GM23338 (cell line): ENCODE data around the gene EFS. TPM values are rescaled to one million over a fixed set of nuclear protein-coding genes. Genes with fewer than 3 reads are reported as not detected.

Source experiments
- ATAC-seq: fragments of 200-7000 bp; cut with Tn5 transposase; 3 replicates; pipeline ENCODE4 v1.9.1; 2020
- DNase-seq: peaks from one replicate; pipeline ENCODE4 v3.0.0-alpha.2; 2015; ENCODE audit warnings: low spot score
- H2AFZ ChIP-seq: fragments of 200-600 bp; sonication (generic); 2 replicates; pipeline ENCODE4 v1.8.0; 2016; ENCODE audit warnings: antibody characterized with exemption, mild to moderate bottlenecking, moderate library complexity
- H3F3A ChIP-seq: fragments of 200-600 bp; sonication (generic); replicated peaks from 2 replicates; pipeline ENCODE4 v1.8.0; 2017; ENCODE audit warnings: antibody characterized with exemption, mixed run types, low read depth
- H3K27ac ChIP-seq: fragments of 200-600 bp; sonication (generic); 2 replicates; pipeline ENCODE4 v1.6.1; 2016; ENCODE audit warnings: low read depth
- H3K27me3 ChIP-seq: fragments of 200-600 bp; sonication (generic); 2 replicates; pipeline ENCODE4 v1.8.0; 2016; ENCODE audit warnings: mild to moderate bottlenecking, mixed run types, moderate library complexity; ENCODE audit not compliant: insufficient read depth
- H3K36me3 ChIP-seq: fragments of 200-600 bp; sonication (generic); 2 replicates; pipeline ENCODE4 v1.8.0; 2016; ENCODE audit warnings: mild to moderate bottlenecking; ENCODE audit not compliant: insufficient read depth
- H3K4me1 ChIP-seq: fragments of 200-600 bp; sonication (generic); 2 replicates; pipeline ENCODE4 v1.8.0; 2016; ENCODE audit warnings: mild to moderate bottlenecking, moderate library complexity; ENCODE audit not compliant: insufficient read depth
- H3K4me2 ChIP-seq: fragments of 200-600 bp; sonication (generic); 2 replicates; pipeline ENCODE4 v1.7.1; 2017; ENCODE audit warnings: mixed run types
- H3K4me3 ChIP-seq: fragments of 200-600 bp; sonication (generic); 2 replicates; pipeline ENCODE4 v1.6.1; 2016; ENCODE audit warnings: mixed run types
- H3K79me2 ChIP-seq: fragments of 200-600 bp; sonication (generic); replicated peaks from 2 replicates; pipeline ENCODE4 v1.8.0; 2017; ENCODE audit warnings: mild to moderate bottlenecking; ENCODE audit not compliant: insufficient read depth
- H3K9me2 ChIP-seq: fragments of 200-600 bp; sonication (generic); 2 replicates; pipeline ENCODE4 v1.8.0; 2017; ENCODE audit not compliant: insufficient read depth
- H4K20me1 ChIP-seq: fragments of 200-600 bp; sonication (generic); replicated peaks from 2 replicates; pipeline ENCODE4 v1.8.0; 2017; ENCODE audit warnings: mild to moderate bottlenecking; ENCODE audit not compliant: insufficient read depth
- H3K27ac Mint-ChIP-seq: 2 replicates; pipeline ENCODE4 v1.8.0; 2020; ENCODE audit warnings: inconsistent platforms, mild to moderate bottlenecking, moderate library complexity, mixed read lengths
- H3K27me3 Mint-ChIP-seq: 3 replicates; pipeline ENCODE4 v1.8.0; 2022; ENCODE audit warnings: low read depth, mild to moderate bottlenecking, moderate library complexity, mixed read lengths, inconsistent platforms; ENCODE audit not compliant: insufficient read depth, poor library complexity
- H3K36me3 Mint-ChIP-seq: 3 replicates; pipeline ENCODE4 v1.8.0; 2021; ENCODE audit warnings: low read depth, mild to moderate bottlenecking, inconsistent platforms, moderate library complexity, mixed read lengths
- H3K4me1 Mint-ChIP-seq: 3 replicates; pipeline ENCODE4 v1.8.0; 2020; ENCODE audit warnings: mild to moderate bottlenecking, inconsistent platforms, mixed read lengths
- H3K4me3 Mint-ChIP-seq: 3 replicates; pipeline ENCODE4 v1.8.0; 2021; ENCODE audit warnings: moderate library complexity, mild to moderate bottlenecking, inconsistent platforms, mixed read lengths
- H3K9me3 Mint-ChIP-seq: 3 replicates; pipeline ENCODE4 v1.8.0; 2020; ENCODE audit warnings: moderate library complexity, mild to moderate bottlenecking, inconsistent platforms, mixed read lengths
- CREB1 ChIP-seq: fragments of 250-450 bp; sonication (Bioruptor Pico); IDR thresholded peaks from 2 replicates; pipeline ENCODE4 v1.5.0; 2020; ENCODE audit warnings: low read depth, mild to moderate bottlenecking, moderate library complexity
- EZH2 ChIP-seq: fragments of 200-600 bp; sonication (generic); IDR thresholded peaks from one replicate; pipeline ENCODE4 v1.8.0; 2017; ENCODE audit warnings: antibody characterized with exemption, mild to moderate bottlenecking, low read depth; ENCODE audit not compliant: unreplicated experiment
- EZH2phosphoT487 ChIP-seq: fragments of 200-600 bp; sonication (generic); IDR thresholded peaks from one replicate; pipeline ENCODE4 v1.8.1; 2018; ENCODE audit warnings: antibody characterized with exemption; ENCODE audit not compliant: unreplicated experiment
- JUNB ChIP-seq: IDR thresholded peaks from one replicate; pipeline ENCODE4 v1.6.1; 2016; ENCODE audit warnings: antibody characterized with exemption; ENCODE audit not compliant: unreplicated experiment
- NANOG ChIP-seq: IDR thresholded peaks from 2 replicates; pipeline ENCODE4 v1.6.1; 2016; ENCODE audit warnings: antibody characterized with exemption, borderline replicate concordance
- POLR2AphosphoS5 ChIP-seq: IDR thresholded peaks from 2 replicates; pipeline ENCODE4 v1.6.1; 2016; ENCODE audit warnings: antibody characterized with exemption, low read depth
- STAT1 ChIP-seq: IDR thresholded peaks from one replicate; pipeline ENCODE4 v1.6.1; 2016; ENCODE audit warnings: antibody characterized with exemption; ENCODE audit not compliant: unreplicated experiment
- ZNF114 ChIP-seq: fragments of 250-450 bp; sonication (Bioruptor Pico); IDR thresholded peaks from 2 replicates; pipeline ENCODE4 v1.5.0; 2020; ENCODE audit warnings: mild to moderate bottlenecking, moderate library complexity
- ZNF331 ChIP-seq: fragments of 250-450 bp; sonication (Bioruptor Pico); IDR thresholded peaks from 2 replicates; pipeline ENCODE4 v1.5.0; 2020; ENCODE audit warnings: low read depth, mild to moderate bottlenecking, moderate library complexity
- polyA plus RNA-seq: library from polyadenylated mRNA; unstranded; fragments of >200 nt; fragmentation: Nextera tagmentation; extraction: Ambion mirVana; gene quantifications from 2 replicates; pipeline ENCODE4 v1.2.1, GENCODE V29; 2016
- total RNA-seq: library from RNA; depleted of rRNA; stranded (reverse); fragments of >200 nt; shearing (Covaris generic); gene quantifications from 2 replicates; pipeline ENCODE4 v1.2.3, GENCODE V29; 2014
- TF ChIP-seq, protein P1 (sequence below): IDR thresholded peaks from 2 replicates; pipeline ENCODE4 v1.6.1; 2016; ENCODE audit warnings: antibody characterized with exemption
- TF ChIP-seq, protein P2 (sequence below): IDR thresholded peaks from one replicate; pipeline ENCODE4 v1.6.1; 2018; ENCODE audit warnings: antibody characterized with exemption; ENCODE audit not compliant: unreplicated experiment
- TF ChIP-seq, protein P3 (sequence below), 2 experiments: fragments of 200-600 bp in 1 of 2; sonication (generic) in 1 of 2; conservative IDR thresholded peaks; 2 replicates each; pipeline versions ENCODE4 v1.5.1 to v1.6.1; 2016 to 2017; ENCODE audit warnings: antibody characterized with exemption in 2 of 2, low read depth in 2 of 2, mild to moderate bottlenecking in 2 of 2, moderate library complexity in 1 of 2
- TF ChIP-seq, protein P4 (sequence below): fragments of 250-450 bp; sonication (Bioruptor Pico); IDR thresholded peaks from 2 replicates; pipeline ENCODE4 v1.5.0; 2020; ENCODE audit warnings: mild to moderate bottlenecking, moderate library complexity

The EFS gene
- total and polyA plus RNA-seq, 2 experiments from 2014 or later = 5.1 to 18.9 TPM

DNA sequence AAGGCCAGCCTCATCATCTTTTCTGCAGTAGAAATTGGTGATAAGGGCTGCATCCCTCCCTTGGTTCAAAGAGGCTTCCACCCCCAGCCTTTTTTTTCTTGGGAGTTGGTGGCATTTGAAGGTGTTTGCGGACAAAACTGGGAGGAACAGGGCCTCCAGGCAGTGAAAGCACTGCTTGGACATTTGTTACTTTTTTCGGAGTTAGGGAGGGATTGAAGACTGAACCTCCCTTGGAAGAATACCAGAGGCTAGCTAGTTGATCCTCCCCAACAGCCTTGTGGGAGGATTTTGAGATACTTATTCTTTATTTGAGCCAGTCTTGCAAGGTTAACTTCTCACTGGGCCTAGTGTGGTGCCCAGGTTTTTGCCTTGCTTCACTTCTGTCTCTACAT lies 40.5 kb downstream of the EFS start:
- Histone ChIP-seq H2AFZ (no peak overlapping the region), H3K27me3 (no peaks in the 10 kb centered on the region), H3K4me2 (no peak overlapping the region), H3K9me2 (peaks cover 7% of the 10 kb centered on the region; the same call in 1 of the 2 replicates), H3K36me3 (peaks cover 28% of the 10 kb centered on the region), H3F3A (peaks cover 41% of the 10 kb centered on the region), H3K79me2 (peaks cover 21% of the 10 kb centered on the region), H4K20me1 (peaks cover 9% of the 10 kb centered on the region; the same call in 1 of the 2 replicates), H3K4me1 (peaks cover 10% of the 10 kb centered on the region), H3K27ac (peak overlapping the region; percentile 28; the same call in 1 of the 2 replicates), H3K4me3 (no peak overlapping the region)
- H3K27me3 Mint-ChIP-seq = peaks cover 11% of the 10 kb centered on the region
- H3K4me3 Mint-ChIP-seq = no peak overlapping the region
- peaks cover 26% of the 10 kb centered on the region for H3K4me1 Mint-ChIP-seq
- peaks cover 45% of the 10 kb centered on the region for H3K36me3 Mint-ChIP-seq
- no peaks in the 10 kb centered on the region for H3K9me3 Mint-ChIP-seq
- DNase-seq = no peak
- no peak overlapping the region; the same call in 1 of the 2 replicates for H3K27ac Mint-ChIP-seq
- no peak for ATAC-seq
- TF ChIP-seq EZH2 (no peak), CREB1 (CRISPR knock-in tag) (no peak), POLR2AphosphoS5 (no peak), EZH2phosphoT487 (no peak), STAT1 (no peak), ZNF114 (CRISPR knock-in tag) (no peak), ZNF331 (no peak), NANOG (no peak), JUNB (no peak)
- TF ChIP-seq, protein P1, sequence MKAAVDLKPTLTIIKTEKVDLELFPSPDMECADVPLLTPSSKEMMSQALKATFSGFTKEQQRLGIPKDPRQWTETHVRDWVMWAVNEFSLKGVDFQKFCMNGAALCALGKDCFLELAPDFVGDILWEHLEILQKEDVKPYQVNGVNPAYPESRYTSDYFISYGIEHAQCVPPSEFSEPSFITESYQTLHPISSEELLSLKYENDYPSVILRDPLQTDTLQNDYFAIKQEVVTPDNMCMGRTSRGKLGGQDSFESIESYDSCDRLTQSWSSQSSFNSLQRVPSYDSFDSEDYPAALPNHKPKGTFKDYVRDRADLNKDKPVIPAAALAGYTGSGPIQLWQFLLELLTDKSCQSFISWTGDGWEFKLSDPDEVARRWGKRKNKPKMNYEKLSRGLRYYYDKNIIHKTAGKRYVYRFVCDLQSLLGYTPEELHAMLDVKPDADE = no peak
- TF ChIP-seq, protein P2, sequence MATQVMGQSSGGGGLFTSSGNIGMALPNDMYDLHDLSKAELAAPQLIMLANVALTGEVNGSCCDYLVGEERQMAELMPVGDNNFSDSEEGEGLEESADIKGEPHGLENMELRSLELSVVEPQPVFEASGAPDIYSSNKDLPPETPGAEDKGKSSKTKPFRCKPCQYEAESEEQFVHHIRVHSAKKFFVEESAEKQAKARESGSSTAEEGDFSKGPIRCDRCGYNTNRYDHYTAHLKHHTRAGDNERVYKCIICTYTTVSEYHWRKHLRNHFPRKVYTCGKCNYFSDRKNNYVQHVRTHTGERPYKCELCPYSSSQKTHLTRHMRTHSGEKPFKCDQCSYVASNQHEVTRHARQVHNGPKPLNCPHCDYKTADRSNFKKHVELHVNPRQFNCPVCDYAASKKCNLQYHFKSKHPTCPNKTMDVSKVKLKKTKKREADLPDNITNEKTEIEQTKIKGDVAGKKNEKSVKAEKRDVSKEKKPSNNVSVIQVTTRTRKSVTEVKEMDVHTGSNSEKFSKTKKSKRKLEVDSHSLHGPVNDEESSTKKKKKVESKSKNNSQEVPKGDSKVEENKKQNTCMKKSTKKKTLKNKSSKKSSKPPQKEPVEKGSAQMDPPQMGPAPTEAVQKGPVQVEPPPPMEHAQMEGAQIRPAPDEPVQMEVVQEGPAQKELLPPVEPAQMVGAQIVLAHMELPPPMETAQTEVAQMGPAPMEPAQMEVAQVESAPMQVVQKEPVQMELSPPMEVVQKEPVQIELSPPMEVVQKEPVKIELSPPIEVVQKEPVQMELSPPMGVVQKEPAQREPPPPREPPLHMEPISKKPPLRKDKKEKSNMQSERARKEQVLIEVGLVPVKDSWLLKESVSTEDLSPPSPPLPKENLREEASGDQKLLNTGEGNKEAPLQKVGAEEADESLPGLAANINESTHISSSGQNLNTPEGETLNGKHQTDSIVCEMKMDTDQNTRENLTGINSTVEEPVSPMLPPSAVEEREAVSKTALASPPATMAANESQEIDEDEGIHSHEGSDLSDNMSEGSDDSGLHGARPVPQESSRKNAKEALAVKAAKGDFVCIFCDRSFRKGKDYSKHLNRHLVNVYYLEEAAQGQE = no peak
- TF ChIP-seq, protein P3, sequence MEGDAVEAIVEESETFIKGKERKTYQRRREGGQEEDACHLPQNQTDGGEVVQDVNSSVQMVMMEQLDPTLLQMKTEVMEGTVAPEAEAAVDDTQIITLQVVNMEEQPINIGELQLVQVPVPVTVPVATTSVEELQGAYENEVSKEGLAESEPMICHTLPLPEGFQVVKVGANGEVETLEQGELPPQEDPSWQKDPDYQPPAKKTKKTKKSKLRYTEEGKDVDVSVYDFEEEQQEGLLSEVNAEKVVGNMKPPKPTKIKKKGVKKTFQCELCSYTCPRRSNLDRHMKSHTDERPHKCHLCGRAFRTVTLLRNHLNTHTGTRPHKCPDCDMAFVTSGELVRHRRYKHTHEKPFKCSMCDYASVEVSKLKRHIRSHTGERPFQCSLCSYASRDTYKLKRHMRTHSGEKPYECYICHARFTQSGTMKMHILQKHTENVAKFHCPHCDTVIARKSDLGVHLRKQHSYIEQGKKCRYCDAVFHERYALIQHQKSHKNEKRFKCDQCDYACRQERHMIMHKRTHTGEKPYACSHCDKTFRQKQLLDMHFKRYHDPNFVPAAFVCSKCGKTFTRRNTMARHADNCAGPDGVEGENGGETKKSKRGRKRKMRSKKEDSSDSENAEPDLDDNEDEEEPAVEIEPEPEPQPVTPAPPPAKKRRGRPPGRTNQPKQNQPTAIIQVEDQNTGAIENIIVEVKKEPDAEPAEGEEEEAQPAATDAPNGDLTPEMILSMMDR (conservative IDR thresholded peaks at IDR 0.05; ENCODE audit: low read depth in 2 of 2) = no peak
- TF ChIP-seq, protein P4, sequence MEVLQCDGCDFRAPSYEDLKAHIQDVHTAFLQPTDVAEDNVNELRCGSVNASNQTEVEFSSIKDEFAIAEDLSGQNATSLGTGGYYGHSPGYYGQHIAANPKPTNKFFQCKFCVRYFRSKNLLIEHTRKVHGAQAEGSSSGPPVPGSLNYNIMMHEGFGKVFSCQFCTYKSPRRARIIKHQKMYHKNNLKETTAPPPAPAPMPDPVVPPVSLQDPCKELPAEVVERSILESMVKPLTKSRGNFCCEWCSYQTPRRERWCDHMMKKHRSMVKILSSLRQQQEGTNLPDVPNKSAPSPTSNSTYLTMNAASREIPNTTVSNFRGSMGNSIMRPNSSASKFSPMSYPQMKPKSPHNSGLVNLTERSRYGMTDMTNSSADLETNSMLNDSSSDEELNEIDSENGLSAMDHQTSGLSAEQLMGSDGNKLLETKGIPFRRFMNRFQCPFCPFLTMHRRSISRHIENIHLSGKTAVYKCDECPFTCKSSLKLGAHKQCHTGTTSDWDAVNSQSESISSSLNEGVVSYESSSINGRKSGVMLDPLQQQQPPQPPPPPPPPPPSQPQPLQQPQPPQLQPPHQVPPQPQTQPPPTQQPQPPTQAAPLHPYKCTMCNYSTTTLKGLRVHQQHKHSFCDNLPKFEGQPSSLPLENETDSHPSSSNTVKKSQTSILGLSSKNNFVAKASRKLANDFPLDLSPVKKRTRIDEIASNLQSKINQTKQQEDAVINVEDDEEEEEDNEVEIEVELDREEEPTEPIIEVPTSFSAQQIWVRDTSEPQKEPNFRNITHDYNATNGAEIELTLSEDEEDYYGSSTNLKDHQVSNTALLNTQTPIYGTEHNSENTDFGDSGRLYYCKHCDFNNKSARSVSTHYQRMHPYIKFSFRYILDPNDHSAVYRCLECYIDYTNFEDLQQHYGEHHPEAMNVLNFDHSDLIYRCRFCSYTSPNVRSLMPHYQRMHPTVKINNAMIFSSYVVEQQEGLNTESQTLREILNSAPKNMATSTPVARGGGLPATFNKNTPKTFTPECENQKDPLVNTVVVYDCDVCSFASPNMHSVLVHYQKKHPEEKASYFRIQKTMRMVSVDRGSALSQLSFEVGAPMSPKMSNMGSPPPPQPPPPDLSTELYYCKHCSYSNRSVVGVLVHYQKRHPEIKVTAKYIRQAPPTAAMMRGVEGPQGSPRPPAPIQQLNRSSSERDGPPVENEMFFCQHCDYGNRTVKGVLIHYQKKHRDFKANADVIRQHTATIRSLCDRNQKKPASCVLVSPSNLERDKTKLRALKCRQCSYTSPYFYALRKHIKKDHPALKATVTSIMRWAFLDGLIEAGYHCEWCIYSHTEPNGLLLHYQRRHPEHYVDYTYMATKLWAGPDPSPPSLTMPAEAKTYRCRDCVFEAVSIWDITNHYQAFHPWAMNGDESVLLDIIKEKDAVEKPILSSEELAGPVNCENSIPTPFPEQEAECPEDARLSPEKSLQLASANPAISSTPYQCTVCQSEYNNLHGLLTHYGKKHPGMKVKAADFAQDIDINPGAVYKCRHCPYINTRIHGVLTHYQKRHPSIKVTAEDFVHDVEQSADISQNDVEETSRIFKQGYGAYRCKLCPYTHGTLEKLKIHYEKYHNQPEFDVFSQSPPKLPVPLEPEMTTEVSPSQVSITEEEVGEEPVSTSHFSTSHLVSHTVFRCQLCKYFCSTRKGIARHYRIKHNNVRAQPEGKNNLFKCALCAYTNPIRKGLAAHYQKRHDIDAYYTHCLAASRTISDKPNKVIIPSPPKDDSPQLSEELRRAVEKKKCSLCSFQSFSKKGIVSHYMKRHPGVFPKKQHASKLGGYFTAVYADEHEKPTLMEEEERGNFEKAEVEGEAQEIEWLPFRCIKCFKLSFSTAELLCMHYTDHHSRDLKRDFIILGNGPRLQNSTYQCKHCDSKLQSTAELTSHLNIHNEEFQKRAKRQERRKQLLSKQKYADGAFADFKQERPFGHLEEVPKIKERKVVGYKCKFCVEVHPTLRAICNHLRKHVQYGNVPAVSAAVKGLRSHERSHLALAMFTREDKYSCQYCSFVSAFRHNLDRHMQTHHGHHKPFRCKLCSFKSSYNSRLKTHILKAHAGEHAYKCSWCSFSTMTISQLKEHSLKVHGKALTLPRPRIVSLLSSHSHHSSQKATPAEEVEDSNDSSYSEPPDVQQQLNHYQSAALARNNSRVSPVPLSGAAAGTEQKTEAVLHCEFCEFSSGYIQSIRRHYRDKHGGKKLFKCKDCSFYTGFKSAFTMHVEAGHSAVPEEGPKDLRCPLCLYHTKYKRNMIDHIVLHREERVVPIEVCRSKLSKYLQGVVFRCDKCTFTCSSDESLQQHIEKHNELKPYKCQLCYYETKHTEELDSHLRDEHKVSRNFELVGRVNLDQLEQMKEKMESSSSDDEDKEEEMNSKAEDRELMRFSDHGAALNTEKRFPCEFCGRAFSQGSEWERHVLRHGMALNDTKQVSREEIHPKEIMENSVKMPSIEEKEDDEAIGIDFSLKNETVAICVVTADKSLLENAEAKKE (CRISPR knock-in tag) = no peak
